GM19193 (cell line): ENCODE measurements around the gene PPP1R7.

ENCODE experiments used
- POLR2A ChIP-seq: IDR thresholded peaks from 4 replicates; pipeline ENCODE4 v1.6.1; 2011; ENCODE audit not compliant: insufficient read depth, insufficient read length; ENCODE audit errors: extremely low read depth

The PPP1R7 gene

GRCh38 chr2:241228860-241229516 lies 78.7 kb downstream of the PPP1R7 start:
- no peak for TF ChIP-seq POLR2A

GRCh38 chr2:241229563-241230401 lies 79.5 kb downstream of the PPP1R7 start:
- no peak for TF ChIP-seq POLR2A

DNA sequence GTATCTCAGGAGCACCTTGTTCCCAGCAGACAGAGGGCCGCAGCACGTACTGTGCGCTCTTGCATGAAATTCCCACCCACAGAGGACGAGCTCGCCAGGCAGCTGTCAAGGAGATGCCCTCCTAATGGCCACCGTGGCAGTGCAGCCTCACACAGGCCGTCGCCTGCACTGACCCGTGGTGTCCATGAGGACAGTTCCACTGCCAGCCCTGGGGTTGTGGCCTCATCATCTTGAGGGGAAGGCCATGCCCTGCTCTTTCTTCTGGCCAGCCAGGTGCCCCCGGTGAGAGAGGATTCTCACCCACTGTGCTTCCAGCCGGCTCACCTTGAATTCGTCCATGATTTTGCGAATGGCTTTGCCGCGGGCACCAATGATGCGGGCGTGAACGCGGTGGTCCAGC lies 80.2 kb downstream of the PPP1R7 start:
- TF ChIP-seq POLR2A: no peak

DNA sequence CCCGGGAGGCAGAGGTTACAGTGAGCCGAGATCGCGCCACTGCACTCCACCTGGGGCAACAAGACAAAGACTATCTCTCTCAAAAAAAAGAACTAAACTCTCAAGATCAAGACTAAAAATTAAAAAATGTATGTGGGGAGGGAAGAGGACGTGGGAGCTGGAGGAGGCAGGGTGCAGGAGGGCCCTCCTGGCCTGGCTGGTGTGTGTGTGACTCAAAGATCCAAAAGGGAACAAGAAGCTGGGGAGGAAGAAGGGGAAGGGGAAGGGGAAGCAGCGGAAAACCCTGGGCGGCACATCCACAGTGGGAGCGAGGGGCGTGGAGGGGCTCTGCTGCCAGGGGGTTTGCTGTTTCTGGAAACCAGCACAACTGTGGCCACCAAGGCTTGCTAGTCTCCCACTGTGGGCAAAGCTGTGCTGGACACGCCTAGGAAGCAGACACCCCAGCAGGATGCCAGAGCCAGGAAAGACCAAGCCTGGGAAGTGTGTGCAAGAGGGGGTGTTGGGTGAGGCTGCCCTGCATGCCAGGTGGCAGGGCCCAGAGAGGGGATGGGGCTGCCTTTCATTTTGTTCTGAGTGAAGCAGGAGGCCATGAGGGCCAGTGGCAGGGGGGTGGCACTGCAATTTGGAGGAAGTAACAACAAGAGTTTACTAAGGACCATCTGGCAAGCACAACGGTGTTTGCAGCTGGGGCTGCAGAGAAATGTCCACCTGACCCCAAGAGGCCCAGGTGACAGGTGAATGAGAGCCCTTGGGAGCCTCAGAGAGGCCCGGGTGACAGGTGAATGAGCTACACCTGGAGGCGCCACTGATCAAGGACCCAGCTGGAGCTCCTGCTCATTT lies 82.7 kb downstream of the PPP1R7 start:
- no peak for TF ChIP-seq POLR2A
